Activated naive CD4-positive, alpha-beta T cell treated with anti-CD3 and anti-CD28 coated beads, Interleukin-2, amount 50 U/mL, for 24 hours (primary cell): ENCODE data around the gene ASTL.
"Not testable (repeated sequence)": the region's sequence is repeated elsewhere in the genome, so short reads cannot be mapped to it uniquely, and the experiment has no call there.

Source experiments
- H3K27ac Mint-ChIP-seq: one replicate; pipeline ENCODE4 v1.8.0; 2021; ENCODE audit warnings: mild to moderate bottlenecking, mixed read lengths
- H3K27me3 Mint-ChIP-seq: one replicate; pipeline ENCODE4 v1.8.0; 2021; ENCODE audit warnings: mixed read lengths
- H3K36me3 Mint-ChIP-seq: one replicate; pipeline ENCODE4 v1.8.0; 2021; ENCODE audit warnings: mixed read lengths
- H3K4me1 Mint-ChIP-seq: one replicate; pipeline ENCODE4 v1.8.0; 2021; ENCODE audit warnings: mixed read lengths
- H3K4me3 Mint-ChIP-seq: one replicate; pipeline ENCODE4 v1.8.0; 2021; ENCODE audit warnings: mild to moderate bottlenecking, mixed read lengths
- H3K9me3 Mint-ChIP-seq: one replicate; pipeline ENCODE4 v1.8.0; 2021; ENCODE audit warnings: mixed read lengths

Gene ASTL

GRCh38 chr2:96093528-96093927, 44.8 kb downstream of the ASTL start:
- no peaks in the 10 kb centered on the region for H3K36me3 Mint-ChIP-seq
- no peaks in the 10 kb centered on the region for H3K27me3 Mint-ChIP-seq
- no peaks in the 10 kb centered on the region for H3K9me3 Mint-ChIP-seq
- no peak overlapping the region for H3K27ac Mint-ChIP-seq
- H3K4me1 Mint-ChIP-seq, result no peaks in the 10 kb centered on the region
- no peak overlapping the region for H3K4me3 Mint-ChIP-seq

- Mint-ChIP-seq H3K27me3 (no peaks in the 10 kb centered on the region), H3K36me3 (no peaks in the 10 kb centered on the region), H3K4me1 (no peaks in the 10 kb centered on the region), H3K27ac (no peak overlapping the region), H3K9me3 (no peaks in the 10 kb centered on the region), H3K4me3 (no peak overlapping the region)
These were observed 45.4 kb downstream of the ASTL start for GRCh38 chr2:96092951-96093350.

GRCh38 chr2:96092573-96092877, 45.8 kb downstream of the ASTL start:
- H3K4me1 Mint-ChIP-seq, result no peaks in the 10 kb centered on the region
- no peak overlapping the region for H3K27ac Mint-ChIP-seq
- H3K4me3 Mint-ChIP-seq, result no peak overlapping the region
- no peaks in the 10 kb centered on the region for H3K36me3 Mint-ChIP-seq
- H3K9me3 Mint-ChIP-seq, result no peaks in the 10 kb centered on the region
- no peaks in the 10 kb centered on the region for H3K27me3 Mint-ChIP-seq

- Mint-ChIP-seq H3K4me3 (no peak overlapping the region), H3K27me3 (no peaks in the 10 kb centered on the region), H3K27ac (no peak overlapping the region), H3K9me3 (no peaks in the 10 kb centered on the region), H3K4me1 (no peaks in the 10 kb centered on the region), H3K36me3 (no peaks in the 10 kb centered on the region)
These were observed 46.4 kb downstream of the ASTL start for GRCh38 chr2:96091711-96092572.

- Mint-ChIP-seq H3K4me3 (no peak overlapping the region), H3K27me3 (no peaks in the 10 kb centered on the region), H3K9me3 (no peaks in the 10 kb centered on the region), H3K36me3 (peaks cover 2% of the 10 kb centered on the region), H3K27ac (no peak overlapping the region), H3K4me1 (no peaks in the 10 kb centered on the region)
These were observed 47.1 kb downstream of the ASTL start for GRCh38 chr2:96091141-96091710.

GRCh38 chr2:96090196-96090926, 47.9 kb downstream of the ASTL start:
- Mint-ChIP-seq H3K27ac (no peak overlapping the region), H3K36me3 (peaks cover 2% of the 10 kb centered on the region), H3K27me3 (no peaks in the 10 kb centered on the region), H3K4me3 (no peak overlapping the region), H3K4me1 (no peaks in the 10 kb centered on the region), H3K9me3 (no peaks in the 10 kb centered on the region)

GRCh38 chr2:96089356-96090195, 48.7 kb downstream of the ASTL start:
- Mint-ChIP-seq H3K27me3 (no peaks in the 10 kb centered on the region), H3K4me1 (no peaks in the 10 kb centered on the region), H3K27ac (no peak overlapping the region), H3K9me3 (no peaks in the 10 kb centered on the region), H3K36me3 (peaks cover 2% of the 10 kb centered on the region), H3K4me3 (no peak overlapping the region)

- Mint-ChIP-seq H3K4me3 (no peak overlapping the region), H3K36me3 (peaks cover 2% of the 10 kb centered on the region), H3K27me3 (no peaks in the 10 kb centered on the region), H3K4me1 (no peaks in the 10 kb centered on the region), H3K27ac (no peak overlapping the region), H3K9me3 (no peaks in the 10 kb centered on the region)
These were observed 49.7 kb downstream of the ASTL start for GRCh38 chr2:96088340-96089335.

GRCh38 chr2:96087130-96087529, 51.2 kb downstream of the ASTL start:
- H3K9me3 Mint-ChIP-seq, result no peaks in the 10 kb centered on the region
- peaks cover 2% of the 10 kb centered on the region for H3K36me3 Mint-ChIP-seq
- no peak overlapping the region for H3K27ac Mint-ChIP-seq
- H3K4me1 Mint-ChIP-seq, result no peaks in the 10 kb centered on the region
- H3K4me3 Mint-ChIP-seq, result no peak overlapping the region
- H3K27me3 Mint-ChIP-seq, result no peaks in the 10 kb centered on the region

GRCh38 chr2:96085541-96086355, 52.6 kb downstream of the ASTL start:
- Mint-ChIP-seq H3K27me3 (no peaks in the 10 kb centered on the region), H3K4me3 (no peak overlapping the region)

GRCh38 chr2:96084858-96085518, 53.3 kb downstream of the ASTL start:
- not testable (repeated sequence) for H3K27me3 Mint-ChIP-seq, H3K4me3 Mint-ChIP-seq, H3K27ac Mint-ChIP-seq, H3K9me3 Mint-ChIP-seq, H3K4me1 Mint-ChIP-seq, H3K36me3 Mint-ChIP-seq

More at GRCh38 chr2:96085541-96086355, 52.6 kb downstream of the ASTL start:
- no peaks in the 10 kb centered on the region for H3K4me1 Mint-ChIP-seq
- no peak overlapping the region for H3K27ac Mint-ChIP-seq
- H3K36me3 Mint-ChIP-seq, result peaks cover 2% of the 10 kb centered on the region
- no peaks in the 10 kb centered on the region for H3K9me3 Mint-ChIP-seq

- Mint-ChIP-seq H3K36me3 (peaks cover 2% of the 10 kb centered on the region), H3K27me3 (peaks cover 2% of the 10 kb centered on the region), H3K4me1 (no peaks in the 10 kb centered on the region), H3K27ac (no peak overlapping the region), H3K4me3 (no peak overlapping the region), H3K9me3 (no peaks in the 10 kb centered on the region)
These were observed 54.1 kb downstream of the ASTL start for GRCh38 chr2:96083989-96084857.
